GM23338 (cell line): ENCODE results near the gene ABCC1. TPM values are rescaled to one million over a fixed set of nuclear protein-coding genes. Genes with fewer than 3 reads are reported as not detected.

Source experiments
- ATAC-seq: fragments of 200-7000 bp; cut with Tn5 transposase; 3 replicates; pipeline ENCODE4 v1.9.1; 2020
- DNase-seq: peaks from one replicate; pipeline ENCODE4 v3.0.0-alpha.2; 2015; ENCODE audit warnings: low spot score
- H2AFZ ChIP-seq: fragments of 200-600 bp; sonication (generic); 2 replicates; pipeline ENCODE4 v1.8.0; 2016; ENCODE audit warnings: antibody characterized with exemption, mild to moderate bottlenecking, moderate library complexity
- H3F3A ChIP-seq: fragments of 200-600 bp; sonication (generic); replicated peaks from 2 replicates; pipeline ENCODE4 v1.8.0; 2017; ENCODE audit warnings: antibody characterized with exemption, mixed run types, low read depth
- H3K27ac ChIP-seq: fragments of 200-600 bp; sonication (generic); 2 replicates; pipeline ENCODE4 v1.6.1; 2016; ENCODE audit warnings: low read depth
- H3K27me3 ChIP-seq: fragments of 200-600 bp; sonication (generic); 2 replicates; pipeline ENCODE4 v1.8.0; 2016; ENCODE audit warnings: mild to moderate bottlenecking, mixed run types, moderate library complexity; ENCODE audit not compliant: insufficient read depth
- H3K36me3 ChIP-seq: fragments of 200-600 bp; sonication (generic); 2 replicates; pipeline ENCODE4 v1.8.0; 2016; ENCODE audit warnings: mild to moderate bottlenecking; ENCODE audit not compliant: insufficient read depth
- H3K4me1 ChIP-seq: fragments of 200-600 bp; sonication (generic); 2 replicates; pipeline ENCODE4 v1.8.0; 2016; ENCODE audit warnings: mild to moderate bottlenecking, moderate library complexity; ENCODE audit not compliant: insufficient read depth
- H3K4me2 ChIP-seq: fragments of 200-600 bp; sonication (generic); 2 replicates; pipeline ENCODE4 v1.7.1; 2017; ENCODE audit warnings: mixed run types
- H3K4me3 ChIP-seq: fragments of 200-600 bp; sonication (generic); 2 replicates; pipeline ENCODE4 v1.6.1; 2016; ENCODE audit warnings: mixed run types
- H3K79me2 ChIP-seq: fragments of 200-600 bp; sonication (generic); replicated peaks from 2 replicates; pipeline ENCODE4 v1.8.0; 2017; ENCODE audit warnings: mild to moderate bottlenecking; ENCODE audit not compliant: insufficient read depth
- H3K9me2 ChIP-seq: fragments of 200-600 bp; sonication (generic); 2 replicates; pipeline ENCODE4 v1.8.0; 2017; ENCODE audit not compliant: insufficient read depth
- H4K20me1 ChIP-seq: fragments of 200-600 bp; sonication (generic); replicated peaks from 2 replicates; pipeline ENCODE4 v1.8.0; 2017; ENCODE audit warnings: mild to moderate bottlenecking; ENCODE audit not compliant: insufficient read depth
- H3K27ac Mint-ChIP-seq: 2 replicates; pipeline ENCODE4 v1.8.0; 2020; ENCODE audit warnings: inconsistent platforms, mild to moderate bottlenecking, moderate library complexity, mixed read lengths
- H3K27me3 Mint-ChIP-seq: 3 replicates; pipeline ENCODE4 v1.8.0; 2022; ENCODE audit warnings: low read depth, mild to moderate bottlenecking, moderate library complexity, mixed read lengths, inconsistent platforms; ENCODE audit not compliant: insufficient read depth, poor library complexity
- H3K36me3 Mint-ChIP-seq: 3 replicates; pipeline ENCODE4 v1.8.0; 2021; ENCODE audit warnings: low read depth, mild to moderate bottlenecking, inconsistent platforms, moderate library complexity, mixed read lengths
- H3K4me1 Mint-ChIP-seq: 3 replicates; pipeline ENCODE4 v1.8.0; 2020; ENCODE audit warnings: mild to moderate bottlenecking, inconsistent platforms, mixed read lengths
- H3K4me3 Mint-ChIP-seq: 3 replicates; pipeline ENCODE4 v1.8.0; 2021; ENCODE audit warnings: moderate library complexity, mild to moderate bottlenecking, inconsistent platforms, mixed read lengths
- H3K9me3 Mint-ChIP-seq: 3 replicates; pipeline ENCODE4 v1.8.0; 2020; ENCODE audit warnings: moderate library complexity, mild to moderate bottlenecking, inconsistent platforms, mixed read lengths
- CREB1 ChIP-seq: fragments of 250-450 bp; sonication (Bioruptor Pico); IDR thresholded peaks from 2 replicates; pipeline ENCODE4 v1.5.0; 2020; ENCODE audit warnings: low read depth, mild to moderate bottlenecking, moderate library complexity
- CTCF ChIP-seq, 2 experiments: fragments of 200-600 bp in 1 of 2; sonication (generic) in 1 of 2; conservative IDR thresholded peaks; 2 replicates each; pipeline versions ENCODE4 v1.5.1 to v1.6.1; 2016 to 2017; ENCODE audit warnings: antibody characterized with exemption in 2 of 2, low read depth in 2 of 2, mild to moderate bottlenecking in 2 of 2, moderate library complexity in 1 of 2
- ETS1 ChIP-seq: IDR thresholded peaks from 2 replicates; pipeline ENCODE4 v1.6.1; 2016; ENCODE audit warnings: antibody characterized with exemption
- EZH2 ChIP-seq: fragments of 200-600 bp; sonication (generic); IDR thresholded peaks from one replicate; pipeline ENCODE4 v1.8.0; 2017; ENCODE audit warnings: antibody characterized with exemption, mild to moderate bottlenecking, low read depth; ENCODE audit not compliant: unreplicated experiment
- EZH2phosphoT487 ChIP-seq: fragments of 200-600 bp; sonication (generic); IDR thresholded peaks from one replicate; pipeline ENCODE4 v1.8.1; 2018; ENCODE audit warnings: antibody characterized with exemption; ENCODE audit not compliant: unreplicated experiment
- JUNB ChIP-seq: IDR thresholded peaks from one replicate; pipeline ENCODE4 v1.6.1; 2016; ENCODE audit warnings: antibody characterized with exemption; ENCODE audit not compliant: unreplicated experiment
- NANOG ChIP-seq: IDR thresholded peaks from 2 replicates; pipeline ENCODE4 v1.6.1; 2016; ENCODE audit warnings: antibody characterized with exemption, borderline replicate concordance
- POLR2AphosphoS5 ChIP-seq: IDR thresholded peaks from 2 replicates; pipeline ENCODE4 v1.6.1; 2016; ENCODE audit warnings: antibody characterized with exemption, low read depth
- REST ChIP-seq: IDR thresholded peaks from one replicate; pipeline ENCODE4 v1.6.1; 2018; ENCODE audit warnings: antibody characterized with exemption; ENCODE audit not compliant: unreplicated experiment
- STAT1 ChIP-seq: IDR thresholded peaks from one replicate; pipeline ENCODE4 v1.6.1; 2016; ENCODE audit warnings: antibody characterized with exemption; ENCODE audit not compliant: unreplicated experiment
- ZNF114 ChIP-seq: fragments of 250-450 bp; sonication (Bioruptor Pico); IDR thresholded peaks from 2 replicates; pipeline ENCODE4 v1.5.0; 2020; ENCODE audit warnings: mild to moderate bottlenecking, moderate library complexity
- ZNF331 ChIP-seq: fragments of 250-450 bp; sonication (Bioruptor Pico); IDR thresholded peaks from 2 replicates; pipeline ENCODE4 v1.5.0; 2020; ENCODE audit warnings: low read depth, mild to moderate bottlenecking, moderate library complexity
- ZNF462 ChIP-seq: fragments of 250-450 bp; sonication (Bioruptor Pico); IDR thresholded peaks from 2 replicates; pipeline ENCODE4 v1.5.0; 2020; ENCODE audit warnings: mild to moderate bottlenecking, moderate library complexity
- polyA plus RNA-seq: library from polyadenylated mRNA; unstranded; fragments of >200 nt; fragmentation: Nextera tagmentation; extraction: Ambion mirVana; gene quantifications from 2 replicates; pipeline ENCODE4 v1.2.1, GENCODE V29; 2016
- total RNA-seq: library from RNA; depleted of rRNA; stranded (reverse); fragments of >200 nt; shearing (Covaris generic); gene quantifications from 2 replicates; pipeline ENCODE4 v1.2.3, GENCODE V29; 2014

ABCC1 gene
- total and polyA plus RNA-seq, 2 experiments from 2014 or later, result 11.0 to 46.6 TPM

- no peaks in the 10 kb centered on the region for H3K4me1 Mint-ChIP-seq
- no peaks in the 10 kb centered on the region for H3K4me1 ChIP-seq
These were observed 62.7 kb downstream of the ABCC1 start for GRCh38 chr16:16012144-16012543.

More at GRCh38 chr16:16012144-16012543, 62.7 kb downstream of the ABCC1 start:
- Histone ChIP-seq H2AFZ (no peak overlapping the region), H3K27ac (no peak overlapping the region), H3K4me3 (no peak overlapping the region), H3F3A (no peaks in the 10 kb centered on the region), H3K27me3 (no peaks in the 10 kb centered on the region), H4K20me1 (peaks cover 6% of the 10 kb centered on the region), H3K4me2 (no peak overlapping the region), H3K79me2 (peaks cover 4% of the 10 kb centered on the region; the same call in 1 of the 2 replicates), H3K36me3 (peaks cover 12% of the 10 kb centered on the region), H3K9me2 (no peaks in the 10 kb centered on the region)
- no peaks in the 10 kb centered on the region; the same call in 2 of the 3 replicates for H3K9me3 Mint-ChIP-seq
- H3K4me3 Mint-ChIP-seq, result no peak overlapping the region
- H3K27ac Mint-ChIP-seq, result no peak overlapping the region
- ATAC-seq (no peak), DNase-seq (no peak)
- H3K27me3 Mint-ChIP-seq, result peaks cover 3% of the 10 kb centered on the region
- peaks cover 56% of the 10 kb centered on the region for H3K36me3 Mint-ChIP-seq
- TF ChIP-seq JUNB, result no peak
- no peak for TF ChIP-seq ZNF331 (CRISPR knock-in tag)
- no peak for TF ChIP-seq ETS1
- no peak for TF ChIP-seq ZNF114 (CRISPR knock-in tag)
- TF ChIP-seq NANOG, result no peak
- no peak for TF ChIP-seq ZNF462 (CRISPR knock-in tag)
- no peak for TF ChIP-seq POLR2AphosphoS5
- no peak for TF ChIP-seq REST
- TF ChIP-seq CREB1 (CRISPR knock-in tag), result no peak
- no peak for TF ChIP-seq CTCF (conservative IDR thresholded peaks at IDR 0.05; ENCODE audit: low read depth in 2 of 2)
- TF ChIP-seq STAT1, result no peak
- TF ChIP-seq EZH2phosphoT487, result no peak
- no peak for TF ChIP-seq EZH2
